K562 (cell line): ENCODE results near the gene CCDC78. TPM values are rescaled to one million over a fixed set of nuclear protein-coding genes. Genes with fewer than 3 reads are reported as not detected.

Experiments
- CCNT2 ChIP-seq: IDR thresholded peaks from 2 replicates; pipeline ENCODE4 v1.6.1; 2011; ENCODE audit warnings: borderline replicate concordance, low read depth, mild to moderate bottlenecking, moderate library complexity, mixed read lengths, low read length; ENCODE audit not compliant: insufficient read length; ENCODE audit errors: extremely low read depth
- DACH1 ChIP-seq: fragments of 450-650 bp; IDR thresholded peaks from 2 replicates; pipeline ENCODE4 v1.6.1; 2018; ENCODE audit not compliant: partially characterized antibody
- DDX20 ChIP-seq: fragments of 450-650 bp; IDR thresholded peaks from 2 replicates; pipeline ENCODE4 v1.6.1; 2016; ENCODE audit warnings: missing genetic modification characterization, low read depth, mild to moderate bottlenecking, missing compliant biosample characterization, moderate library complexity
- ETS2 ChIP-seq: IDR thresholded peaks from 2 replicates; pipeline ENCODE4 v1.6.1; 2016; ENCODE audit warnings: borderline replicate concordance, missing genetic modification characterization, mild to moderate bottlenecking, moderate library complexity, missing compliant biosample characterization; ENCODE audit not compliant: poor library complexity, severe bottlenecking
- FIP1L1 ChIP-seq: fragments of 200-400 bp; formaldehyde crosslinking; IDR thresholded peaks from 2 replicates; pipeline ENCODE4 v1.6.1; 2018; ENCODE audit warnings: mild to moderate bottlenecking, low read depth, low read length; ENCODE audit not compliant: poor library complexity, severe bottlenecking
- KAT8 ChIP-seq: fragments of 450-650 bp; IDR thresholded peaks from 2 replicates; pipeline ENCODE4 v1.6.1; 2016; ENCODE audit warnings: low read depth, mild to moderate bottlenecking
- RB1 ChIP-seq: fragments of 450-650 bp; IDR thresholded peaks from 2 replicates; pipeline ENCODE4 v1.6.1; 2017; ENCODE audit warnings: low read depth, mild to moderate bottlenecking
- RCOR1 ChIP-seq, 2 experiments: IDR thresholded peaks; 2 replicates each; pipeline ENCODE4 v1.6.1; 2012; ENCODE audit warnings: low read depth in 2 of 2, low read length in 2 of 2, borderline replicate concordance in 1 of 2, improper control_type of control experiment in 1 of 2
- SAP30 ChIP-seq: fragments of 200-600 bp; sonication (generic); IDR thresholded peaks from 2 replicates; pipeline ENCODE4 v1.6.1; 2012; ENCODE audit warnings: borderline replicate concordance, low read depth, mild to moderate bottlenecking, moderate library complexity, low read length, control low read depth, inconsistent platforms; ENCODE audit not compliant: insufficient read depth, poor library complexity, severe bottlenecking
- SLC30A9 ChIP-seq: fragments of 250-450 bp; sonication (Bioruptor Pico); IDR thresholded peaks from 2 replicates; pipeline ENCODE4 v1.8.0; 2022; ENCODE audit warnings: mild to moderate bottlenecking, moderate library complexity
- SMAD2 ChIP-seq: fragments of 150-350 bp; IDR thresholded peaks from 2 replicates; pipeline ENCODE4 v1.6.1; 2014; ENCODE audit warnings: low read depth, mild to moderate bottlenecking, low read length
- SPI1 ChIP-seq: IDR thresholded peaks from 2 replicates; pipeline ENCODE4 v1.6.1; 2011; ENCODE audit warnings: low read depth, low read length, control low read depth, borderline replicate concordance
- XRCC4 ChIP-seq: IDR thresholded peaks from one replicate; pipeline ENCODE4 v1.6.1; 2011; ENCODE audit not compliant: insufficient read depth, insufficient read length; ENCODE audit errors: extremely low read depth
- ZNF24 ChIP-seq: fragments of 450-650 bp; IDR thresholded peaks from 2 replicates; pipeline ENCODE4 v1.6.1; 2016
- ZNF282 ChIP-seq: sonication (generic); formaldehyde crosslinking; IDR thresholded peaks from 2 replicates; pipeline ENCODE4 v1.8.1; 2023; ENCODE audit warnings: missing genetic modification reagents
- polyA plus RNA-seq, 8 experiments: library from polyadenylated mRNA; depleted of rRNA in 4 of 8; stranded (reverse) in 5 of 8; unstranded in 3 of 8; fragments of >200 nt; fragmentation: Nextera tagmentation in 2 of 8; fragmentation: Illumina TruSeq in 1 of 8; extraction: Ambion mirVana in 2 of 8; extraction: Trizol in 1 of 8; gene quantifications; 2 replicates each; pipeline versions ENCODE4 v1.2.1 to v1.2.3, GENCODE V29; 2011 to 2014; ENCODE audit warnings: inconsistent platforms in 1 of 8, missing spikeins in 1 of 8
- total RNA-seq, 7 experiments: library from RNA; depleted of rRNA in 6 of 7; stranded (reverse); fragments of >200 nt in 6 of 7; fragmentation: Illumina TruSeq in 2 of 7; extraction: Trizol in 2 of 7; gene quantifications; 2 replicates each; pipeline versions ENCODE4 v1.2.1 to v1.2.3, GENCODE V29; 2011 to 2021; ENCODE audit warnings: low replicate concordance in 1 of 7
- TF ChIP-seq, protein P1 (sequence below): fragments of 450-650 bp; IDR thresholded peaks from 2 replicates; pipeline ENCODE4 v1.6.1; 2018; ENCODE audit warnings: mild to moderate bottlenecking, low read depth; ENCODE audit not compliant: partially characterized antibody
- TF ChIP-seq, protein P2 (sequence below): conservative IDR thresholded peaks from 2 replicates; pipeline ENCODE4 v1.6.1; 2011; ENCODE audit warnings: low read depth, mild to moderate bottlenecking, low read length; ENCODE audit not compliant: control insufficient read depth
- TF ChIP-seq, protein P3 (sequence below): fragments of 250-450 bp; sonication (Bioruptor Pico); IDR thresholded peaks from 2 replicates; pipeline ENCODE4 v1.4.0; 2020; ENCODE audit warnings: mild to moderate bottlenecking, moderate library complexity
- TF ChIP-seq, protein P4 (sequence below): sonication (generic); formaldehyde crosslinking; IDR thresholded peaks from 2 replicates; pipeline ENCODE4 v1.8.0; 2022; ENCODE audit warnings: mild to moderate bottlenecking, low read depth, missing genetic modification reagents

CCDC78 gene
- total and polyA plus RNA-seq, 9 of the 15 experiments (the other 6 are each of a cell fraction or from before 2014, with no cell fraction given) = 0.24 to 17.7 (median 2.9) TPM

DNA sequence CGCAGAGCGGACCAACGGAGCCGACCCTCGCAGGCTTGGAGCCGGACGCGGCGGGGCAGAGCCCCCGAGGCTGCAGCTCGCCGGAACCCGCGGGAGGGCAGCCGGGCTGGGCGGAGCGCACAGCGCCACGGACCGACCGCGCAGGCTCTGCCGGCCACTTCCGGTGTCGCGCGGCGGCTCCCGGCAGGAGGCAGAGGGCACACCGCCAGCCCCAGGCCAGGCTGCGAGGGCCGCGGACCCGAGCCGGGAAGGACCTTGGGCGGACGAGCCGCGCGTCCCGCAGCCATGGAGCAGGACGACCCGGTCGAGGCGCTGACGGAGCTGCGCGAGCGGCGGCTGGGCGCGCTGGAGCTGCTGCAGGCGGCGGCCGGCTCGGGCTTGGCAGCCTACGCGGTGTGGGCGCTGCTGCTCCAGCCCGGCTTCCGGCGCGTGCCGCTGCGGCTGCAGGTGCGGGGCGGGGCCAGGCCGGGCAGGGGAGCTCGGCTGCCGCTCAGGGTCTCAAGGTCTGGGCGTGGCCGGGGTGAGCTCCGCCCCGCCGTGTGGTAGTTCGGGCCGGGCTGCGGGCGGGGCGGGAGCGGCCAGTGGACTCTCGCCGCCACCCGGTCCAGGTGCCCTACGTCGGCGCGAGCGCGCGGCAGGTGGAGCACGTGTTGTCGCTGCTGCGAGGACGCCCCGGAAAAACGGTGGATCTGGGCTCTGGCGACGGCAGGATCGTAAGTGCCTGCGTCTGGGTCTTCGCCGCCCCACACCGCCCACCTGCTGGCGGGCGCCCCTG is 5.1 kb downstream of the CCDC78 start, which contains the start of gene ANTKMT (continued):
- TF ChIP-seq DDX20 (no peak), KAT8 (no peak), ETS2 (peak; percentile 71), DACH1 (no peak), ZNF282 (CRISPR knock-in tag) (peak; percentile 34), CCNT2 (peak; percentile 88), XRCC4 (no peak), RB1 (peak; percentile 85), SPI1 (no peak), SAP30 (peak; percentile 48), SMAD2 (no peak), FIP1L1 (peak; percentile 42), RCOR1 (IDR thresholded peaks at IDR 0.05; ENCODE audit: borderline replicate concordance in 1 of 2, low read depth in 2 of 2, low read length in 2 of 2) (0 out of 4 replicates have a peak, but pooled peaks of 1 of the 2 experiments have one; percentile 22), ZNF24 (0 out of 2 replicates have a peak, but pooled peaks have one; percentile 40), SLC30A9 (CRISPR knock-in tag) (no peak; the same call in 1 of the 2 replicates)
- TF ChIP-seq, protein P1, sequence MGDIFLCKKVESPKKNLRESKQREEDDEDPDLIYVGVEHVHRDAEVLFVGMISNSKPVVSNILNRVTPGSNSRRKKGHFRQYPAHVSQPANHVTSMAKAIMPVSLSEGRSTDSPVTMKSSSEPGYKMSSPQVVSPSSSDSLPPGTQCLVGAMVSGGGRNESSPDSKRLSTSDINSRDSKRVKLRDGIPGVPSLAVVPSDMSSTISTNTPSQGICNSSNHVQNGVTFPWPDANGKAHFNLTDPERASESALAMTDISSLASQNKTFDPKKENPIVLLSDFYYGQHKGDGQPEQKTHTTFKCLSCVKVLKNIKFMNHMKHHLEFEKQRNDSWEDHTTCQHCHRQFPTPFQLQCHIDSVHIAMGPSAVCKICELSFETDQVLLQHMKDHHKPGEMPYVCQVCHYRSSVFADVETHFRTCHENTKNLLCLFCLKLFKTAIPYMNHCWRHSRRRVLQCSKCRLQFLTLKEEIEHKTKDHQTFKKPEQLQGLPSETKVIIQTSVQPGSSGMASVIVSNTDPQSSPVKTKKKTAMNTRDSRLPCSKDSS = no peak
- TF ChIP-seq, protein P2, sequence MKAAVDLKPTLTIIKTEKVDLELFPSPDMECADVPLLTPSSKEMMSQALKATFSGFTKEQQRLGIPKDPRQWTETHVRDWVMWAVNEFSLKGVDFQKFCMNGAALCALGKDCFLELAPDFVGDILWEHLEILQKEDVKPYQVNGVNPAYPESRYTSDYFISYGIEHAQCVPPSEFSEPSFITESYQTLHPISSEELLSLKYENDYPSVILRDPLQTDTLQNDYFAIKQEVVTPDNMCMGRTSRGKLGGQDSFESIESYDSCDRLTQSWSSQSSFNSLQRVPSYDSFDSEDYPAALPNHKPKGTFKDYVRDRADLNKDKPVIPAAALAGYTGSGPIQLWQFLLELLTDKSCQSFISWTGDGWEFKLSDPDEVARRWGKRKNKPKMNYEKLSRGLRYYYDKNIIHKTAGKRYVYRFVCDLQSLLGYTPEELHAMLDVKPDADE = peak; percentile 82
- TF ChIP-seq, protein P3, sequence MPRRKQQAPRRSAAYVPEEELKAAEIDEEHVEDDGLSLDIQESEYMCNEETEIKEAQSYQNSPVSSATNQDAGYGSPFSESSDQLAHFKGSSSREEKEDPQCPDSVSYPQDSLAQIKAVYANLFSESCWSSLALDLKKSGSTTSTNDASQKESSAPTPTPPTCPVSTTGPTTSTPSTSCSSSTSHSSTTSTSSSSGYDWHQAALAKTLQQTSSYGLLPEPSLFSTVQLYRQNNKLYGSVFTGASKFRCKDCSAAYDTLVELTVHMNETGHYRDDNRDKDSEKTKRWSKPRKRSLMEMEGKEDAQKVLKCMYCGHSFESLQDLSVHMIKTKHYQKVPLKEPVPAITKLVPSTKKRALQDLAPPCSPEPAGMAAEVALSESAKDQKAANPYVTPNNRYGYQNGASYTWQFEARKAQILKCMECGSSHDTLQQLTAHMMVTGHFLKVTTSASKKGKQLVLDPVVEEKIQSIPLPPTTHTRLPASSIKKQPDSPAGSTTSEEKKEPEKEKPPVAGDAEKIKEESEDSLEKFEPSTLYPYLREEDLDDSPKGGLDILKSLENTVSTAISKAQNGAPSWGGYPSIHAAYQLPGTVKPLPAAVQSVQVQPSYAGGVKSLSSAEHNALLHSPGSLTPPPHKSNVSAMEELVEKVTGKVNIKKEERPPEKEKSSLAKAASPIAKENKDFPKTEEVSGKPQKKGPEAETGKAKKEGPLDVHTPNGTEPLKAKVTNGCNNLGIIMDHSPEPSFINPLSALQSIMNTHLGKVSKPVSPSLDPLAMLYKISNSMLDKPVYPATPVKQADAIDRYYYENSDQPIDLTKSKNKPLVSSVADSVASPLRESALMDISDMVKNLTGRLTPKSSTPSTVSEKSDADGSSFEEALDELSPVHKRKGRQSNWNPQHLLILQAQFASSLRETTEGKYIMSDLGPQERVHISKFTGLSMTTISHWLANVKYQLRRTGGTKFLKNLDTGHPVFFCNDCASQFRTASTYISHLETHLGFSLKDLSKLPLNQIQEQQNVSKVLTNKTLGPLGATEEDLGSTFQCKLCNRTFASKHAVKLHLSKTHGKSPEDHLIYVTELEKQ (CRISPR knock-in tag) = no peak
- TF ChIP-seq, protein P4, sequence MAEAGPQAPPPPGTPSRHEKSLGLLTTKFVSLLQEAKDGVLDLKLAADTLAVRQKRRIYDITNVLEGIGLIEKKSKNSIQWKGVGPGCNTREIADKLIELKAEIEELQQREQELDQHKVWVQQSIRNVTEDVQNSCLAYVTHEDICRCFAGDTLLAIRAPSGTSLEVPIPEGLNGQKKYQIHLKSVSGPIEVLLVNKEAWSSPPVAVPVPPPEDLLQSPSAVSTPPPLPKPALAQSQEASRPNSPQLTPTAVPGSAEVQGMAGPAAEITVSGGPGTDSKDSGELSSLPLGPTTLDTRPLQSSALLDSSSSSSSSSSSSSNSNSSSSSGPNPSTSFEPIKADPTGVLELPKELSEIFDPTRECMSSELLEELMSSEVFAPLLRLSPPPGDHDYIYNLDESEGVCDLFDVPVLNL = 0 out of 2 replicates have a peak, but pooled peaks have one; percentile 36
